Fibroblast of lung (primary cell): Measurements from ENCODE around the gene MON1A.

Experiments
- CTCF ChIP-seq, 2 donors: IDR thresholded peaks in 1 of 2; conservative IDR thresholded peaks in 1 of 2; 1 replicate in 1 of 2; 2 replicates in 1 of 2; pipeline ENCODE4 v1.5.1; 2011 to 2012; ENCODE audit warnings: low read length in 2 of 2, control low read depth in 1 of 2, inconsistent platforms in 1 of 2, low read depth in 1 of 2, mild to moderate bottlenecking in 1 of 2
- EZH2 ChIP-seq: IDR thresholded peaks from 2 replicates; pipeline ENCODE4 v1.5.1; 2012; ENCODE audit warnings: low read length, control low read depth, mild to moderate bottlenecking; ENCODE audit errors: missing control alignments

- TF ChIP-seq CTCF (conservative IDR thresholded peaks at IDR 0.05 in 1 of 2, IDR thresholded peaks at IDR 0.05 in 1 of 2; ENCODE audit: low read depth in 1 of 2, low read length in 2 of 2): no peak
- TF ChIP-seq EZH2: no peak
Measured at GRCh38 chr3:49878686-49879085, 50.9 kb downstream of the MON1A start.
